ENCODE results near the gene AP3D1.

- TF ChIP-seq, protein P1, sequence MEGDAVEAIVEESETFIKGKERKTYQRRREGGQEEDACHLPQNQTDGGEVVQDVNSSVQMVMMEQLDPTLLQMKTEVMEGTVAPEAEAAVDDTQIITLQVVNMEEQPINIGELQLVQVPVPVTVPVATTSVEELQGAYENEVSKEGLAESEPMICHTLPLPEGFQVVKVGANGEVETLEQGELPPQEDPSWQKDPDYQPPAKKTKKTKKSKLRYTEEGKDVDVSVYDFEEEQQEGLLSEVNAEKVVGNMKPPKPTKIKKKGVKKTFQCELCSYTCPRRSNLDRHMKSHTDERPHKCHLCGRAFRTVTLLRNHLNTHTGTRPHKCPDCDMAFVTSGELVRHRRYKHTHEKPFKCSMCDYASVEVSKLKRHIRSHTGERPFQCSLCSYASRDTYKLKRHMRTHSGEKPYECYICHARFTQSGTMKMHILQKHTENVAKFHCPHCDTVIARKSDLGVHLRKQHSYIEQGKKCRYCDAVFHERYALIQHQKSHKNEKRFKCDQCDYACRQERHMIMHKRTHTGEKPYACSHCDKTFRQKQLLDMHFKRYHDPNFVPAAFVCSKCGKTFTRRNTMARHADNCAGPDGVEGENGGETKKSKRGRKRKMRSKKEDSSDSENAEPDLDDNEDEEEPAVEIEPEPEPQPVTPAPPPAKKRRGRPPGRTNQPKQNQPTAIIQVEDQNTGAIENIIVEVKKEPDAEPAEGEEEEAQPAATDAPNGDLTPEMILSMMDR (conservative IDR thresholded peaks at IDR 0.05; ENCODE audit: low read depth, low read length), result peak; percentile 33; the same call in 1 of the 2 replicates
- no peak for TF ChIP-seq EZH2 (IDR thresholded peaks at IDR 0.05; ENCODE audit: low read length, unreplicated experiment)
These were observed 47.8 kb upstream of the AP3D1 start for GRCh38 chr19:2199215-2199614.

Data from PC-3 (cell line).